HG03025 (cell line): ENCODE results near the gene ICA1L.

ENCODE experiments used
- ATAC-seq: cut with Tn5 transposase; IDR thresholded peaks from one replicate; pipeline ENCODE4 v1.9.1; 2021; ENCODE audit warnings: mild to moderate bottlenecking, moderate library complexity; ENCODE audit not compliant: unreplicated experiment, low FRiP score

ICA1L gene

DNA sequence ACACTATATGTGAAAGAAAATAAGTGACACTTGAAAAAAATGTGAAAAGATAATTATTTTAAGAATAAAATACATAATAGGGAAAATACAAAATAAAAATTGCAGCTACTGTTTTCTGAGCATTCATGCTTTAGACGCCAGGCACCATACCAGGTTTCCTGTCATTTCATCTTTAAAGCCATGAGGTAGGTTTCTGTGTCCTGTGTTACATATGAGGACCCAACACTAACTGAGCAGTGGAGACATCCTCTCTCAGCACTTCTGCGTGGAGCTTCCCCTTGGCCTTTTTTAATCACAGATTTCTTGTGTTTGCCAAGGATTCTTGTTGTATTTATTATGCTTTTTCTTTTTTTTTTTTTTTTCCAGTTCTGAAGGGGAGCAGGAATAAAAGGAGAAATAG, 119.5 kb downstream of the ICA1L start:
- ATAC-seq: no peak

DNA sequence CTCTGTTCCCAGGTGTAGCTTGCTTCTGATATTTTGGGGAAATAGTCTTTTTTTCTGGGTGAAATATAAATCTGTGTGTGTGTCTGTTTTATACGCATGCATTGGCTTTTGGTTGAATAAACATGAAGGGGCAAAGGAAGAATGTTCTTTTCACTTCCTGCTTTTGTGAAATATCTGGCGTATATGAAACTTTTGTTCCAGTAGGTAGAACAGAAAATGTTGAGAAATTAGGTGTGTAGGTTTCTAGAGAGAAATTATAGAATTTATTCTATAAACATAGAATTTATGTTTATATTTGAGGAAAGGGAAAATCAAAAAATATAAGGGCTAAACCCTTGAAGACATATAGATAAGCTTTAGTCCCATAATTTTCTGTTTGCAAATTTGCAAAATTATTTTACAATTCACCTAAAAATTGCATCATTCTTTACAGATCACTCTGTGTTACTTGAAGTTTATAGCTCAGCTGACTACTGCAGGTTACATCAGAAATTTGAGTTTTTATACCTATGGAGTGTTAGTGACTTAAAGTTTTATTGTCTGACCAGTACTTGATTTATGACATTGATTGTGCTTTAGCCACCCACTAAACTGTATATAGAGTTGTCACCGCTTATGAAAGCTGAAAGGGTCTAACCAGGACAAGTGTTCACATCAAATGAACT, 120.7 kb downstream of the ICA1L start:
- no peak for ATAC-seq

DNA sequence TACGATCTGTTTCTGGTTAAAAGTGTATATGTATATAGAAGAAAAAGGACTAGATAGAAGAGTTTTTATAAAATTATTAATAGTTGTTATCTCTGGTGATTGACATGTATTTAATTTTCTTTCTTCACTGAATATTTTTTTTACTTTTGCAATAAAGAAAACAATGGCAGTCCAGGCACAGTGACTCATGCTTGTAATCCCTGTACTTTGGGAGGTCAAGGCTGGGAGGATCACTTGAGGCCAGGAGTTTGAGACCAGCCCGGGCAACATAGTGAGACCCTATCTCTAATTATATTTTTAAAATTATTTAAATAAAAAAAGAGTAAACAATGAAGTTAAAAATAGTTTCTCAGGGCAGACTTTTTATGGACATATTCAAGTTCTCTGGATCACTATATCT, 122.1 kb downstream of the ICA1L start:
- ATAC-seq: no peak

DNA sequence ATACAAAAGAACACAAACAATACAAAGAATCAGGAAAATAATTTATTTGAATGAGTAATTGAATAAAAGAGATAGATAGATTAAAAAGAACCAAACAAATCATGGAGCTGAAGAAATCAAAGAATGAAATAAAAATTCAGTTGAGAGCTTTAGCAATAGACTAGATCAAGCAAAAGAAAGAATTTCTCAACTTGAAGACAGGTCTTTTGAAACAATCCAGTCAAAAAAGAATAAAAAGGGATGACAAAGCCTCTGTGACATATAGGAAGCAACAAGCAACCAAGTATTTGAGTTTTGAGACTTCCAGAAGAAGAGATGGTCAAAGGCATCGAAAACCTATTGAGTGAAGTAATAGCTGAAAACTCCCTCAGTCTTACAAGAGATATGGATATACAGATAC, 128.0 kb downstream of the ICA1L start:
- no peak for ATAC-seq

DNA sequence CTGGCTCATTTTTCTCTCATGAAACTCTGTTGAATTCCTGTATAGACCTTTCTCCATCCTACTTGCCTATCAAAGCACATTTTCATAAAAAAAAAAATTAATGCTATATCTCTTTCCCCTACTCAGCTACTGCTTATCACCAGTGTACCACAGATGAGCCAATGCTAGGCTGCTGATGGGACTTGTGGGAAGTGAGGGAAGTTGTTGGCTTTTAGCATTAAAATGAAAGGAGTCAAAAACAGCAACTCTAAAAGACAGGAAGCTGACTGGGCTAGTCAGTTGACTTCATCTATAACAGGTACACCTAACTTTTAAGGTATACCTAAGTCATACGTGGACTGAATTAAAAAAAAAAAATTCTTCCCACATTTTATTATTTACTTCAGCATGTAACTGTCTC, 134.7 kb downstream of the ICA1L start:
- no peak for ATAC-seq

DNA sequence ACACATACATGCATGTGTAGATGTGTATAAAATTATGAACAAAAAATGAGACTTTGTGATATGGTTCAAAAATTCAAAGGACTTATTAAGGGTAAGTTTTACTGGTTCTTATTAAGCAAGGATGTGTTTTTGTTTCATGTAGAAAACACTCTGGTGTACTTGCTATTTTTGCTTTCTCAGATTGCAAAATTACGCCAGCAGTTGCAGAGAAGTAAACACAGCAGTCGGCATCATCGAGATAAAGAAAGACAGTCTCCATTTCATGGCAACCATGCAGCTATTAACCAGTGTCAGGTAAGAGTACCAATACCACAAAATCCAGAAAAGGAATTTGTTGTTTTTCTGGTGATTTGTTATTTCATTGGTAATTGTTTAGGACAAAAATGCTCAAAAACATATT, 145.5 kb downstream of the ICA1L start:
- no peak for ATAC-seq

DNA sequence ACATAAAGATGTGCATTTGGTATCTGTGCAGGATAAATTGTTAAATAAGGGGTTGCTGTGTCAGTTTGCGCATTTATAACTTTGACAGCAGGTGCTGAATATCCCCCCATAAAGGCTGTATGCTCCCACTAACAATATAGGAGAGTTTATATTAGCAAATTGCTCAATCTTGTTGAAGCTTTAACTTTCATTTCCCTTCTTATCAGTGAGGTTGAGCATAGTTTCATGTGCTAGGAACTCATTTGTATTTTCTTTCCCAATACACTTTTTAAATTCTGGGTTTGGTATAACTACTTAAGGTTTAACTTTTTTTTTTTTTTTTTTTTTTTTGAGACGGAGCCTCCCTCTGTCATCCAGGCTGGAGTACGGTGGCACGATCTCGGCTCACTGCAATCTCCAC, 147.8 kb downstream of the ICA1L start:
- ATAC-seq: no peak
